CD4-positive, alpha-beta memory T cell (primary cell): Measurements from ENCODE around the gene HOXB13. TPM values are rescaled to one million over a fixed set of nuclear protein-coding genes. Genes with fewer than 3 reads are reported as not detected.

Experiments
- CTCF ChIA-PET: fragments of 350-600 bp; sonication (Branson Sonifier 250); formaldehyde crosslinking; loops from one replicate; lab custom pipeline; 2021; ENCODE audit warnings: inconsistent platforms; ENCODE audit not compliant: partially characterized antibody; lab: Charles Lee
- POLR2A ChIA-PET: fragments of 350-600 bp; sonication (Branson Sonifier 250); formaldehyde crosslinking; loops from one replicate; lab custom pipeline; 2021; ENCODE audit not compliant: partially characterized antibody; lab: Charles Lee
- DNase-seq, 5 donors: peaks; one replicate each; pipeline versions ENCODE4 v3.0.0 to v3.0.0-alpha.2; 2020 to 2022; ENCODE audit warnings: mixed read lengths in 1 of 5
- H3K27ac ChIP-seq: one replicate; pipeline ENCODE4 v1.7.0; 2013; ENCODE audit warnings: low read depth, low read length
- H3K27me3 ChIP-seq: 2 replicates; pipeline ENCODE4 v1.7.0; 2013; ENCODE audit warnings: mild to moderate bottlenecking, low read length, moderate library complexity; ENCODE audit not compliant: insufficient read depth
- H3K36me3 ChIP-seq: 2 replicates; pipeline ENCODE4 v1.7.0; 2013; ENCODE audit warnings: mild to moderate bottlenecking, low read length, moderate library complexity; ENCODE audit not compliant: insufficient read depth
- H3K4me1 ChIP-seq: 2 replicates; pipeline ENCODE4 v1.7.0; 2013; ENCODE audit warnings: mild to moderate bottlenecking, low read length, moderate library complexity; ENCODE audit not compliant: insufficient read depth
- H3K4me3 ChIP-seq, 2 donors: one replicate each; pipeline ENCODE4 v1.7.0; 2013; ENCODE audit warnings: low read length in 2 of 2, mild to moderate bottlenecking in 1 of 2
- H3K9me3 ChIP-seq, 2 donors: one replicate each; pipeline ENCODE4 v1.7.0; 2013; ENCODE audit warnings: low read length in 2 of 2, control low read depth in 1 of 2; ENCODE audit not compliant: control insufficient read depth in 1 of 2
- H3K27ac Mint-ChIP-seq, 7 donors: one replicate each; pipeline ENCODE4 v1.8.0; 2020 to 2021; ENCODE audit warnings: mixed read lengths in 7 of 7, mild to moderate bottlenecking in 6 of 7, inconsistent platforms in 3 of 7, moderate library complexity in 3 of 7
- H3K27me3 Mint-ChIP-seq, 2 donors: one replicate each; pipeline ENCODE4 v1.8.0; 2020 to 2021; ENCODE audit warnings: mixed read lengths in 2 of 2
- H3K36me3 Mint-ChIP-seq, 2 donors: one replicate each; pipeline ENCODE4 v1.8.0; 2020 to 2021; ENCODE audit warnings: mixed read lengths in 2 of 2, inconsistent platforms in 1 of 2, mild to moderate bottlenecking in 1 of 2
- H3K4me1 Mint-ChIP-seq, 4 donors: one replicate each; pipeline ENCODE4 v1.8.0; 2020 to 2021; ENCODE audit warnings: mixed read lengths in 4 of 4, mild to moderate bottlenecking in 1 of 4
- H3K4me3 Mint-ChIP-seq, 8 donors: one replicate each; pipeline ENCODE4 v1.8.0; 2020 to 2021; ENCODE audit warnings: mixed read lengths in 8 of 8, mild to moderate bottlenecking in 7 of 8, moderate library complexity in 6 of 8, inconsistent platforms in 3 of 8
- H3K9me3 Mint-ChIP-seq, 8 donors: one replicate each; pipeline ENCODE4 v1.8.0; 2020 to 2021; ENCODE audit warnings: mixed read lengths in 8 of 8, mild to moderate bottlenecking in 5 of 8, inconsistent platforms in 3 of 8, moderate library complexity in 1 of 8
- intact Hi-C: fragments of 100-400 bp; cut with micrococcal nuclease; formaldehyde crosslinking; loops from one replicate; pipeline ENCODE4 v1.15.1; 2023
- polyA plus RNA-seq, 2 donors: library from polyadenylated mRNA; unstranded; fragments of 300-500 nt; fragmentation: Illumina TruSeq; gene quantifications; one replicate each; pipeline ENCODE4 v1.2.3, GENCODE V29; 2021
- total RNA-seq, 2 experiments: library from RNA; stranded (reverse); gene quantifications; one replicate each; pipeline ENCODE4 v1.2.3, GENCODE V29; 2021

The HOXB13 gene
- total and polyA plus RNA-seq, 4 experiments from 2014 or later, result not detected

GRCh38 chr17:48738803-48739526, 10.4 kb upstream of the HOXB13 start:
- intact Hi-C loops, result no loop called here
- peak overlapping the region in 7 of 8 donors; percentile 53 to 73 (median 62) for H3K4me3 Mint-ChIP-seq
- H3K27ac Mint-ChIP-seq, result peak overlapping the region in 1 of 7 donors; percentile 40
- no peaks in the 10 kb centered on the region for H3K36me3 Mint-ChIP-seq
- H3K4me1 Mint-ChIP-seq, result peaks cover 5 to 15% (median 10%) of the 10 kb centered on the region in 4 donors
- Histone ChIP-seq H3K4me1 (peaks cover 9% of the 10 kb centered on the region), H3K36me3 (no peaks in the 10 kb centered on the region), H3K27ac (no peak overlapping the region), H3K9me3 (no peaks in the 10 kb centered on the region), H3K4me3 (no peak overlapping the region), H3K27me3 (peaks cover 64% of the 10 kb centered on the region)
- no peak for DNase-seq
- POLR2A ChIA-PET, result interaction anchor here (0.6 kb wide), 1 partner anchor 683 kb away, joined by 3 read pairs; no protein-coding TSS in a partner anchor
- H3K9me3 Mint-ChIP-seq, result peaks cover 0 to 6% (median 0%) of the 10 kb centered on the region in 8 donors
- H3K27me3 Mint-ChIP-seq, result peaks cover 70 to 82% of the 10 kb centered on the region in 2 donors
- CTCF ChIA-PET, result interaction anchor here (1.1 to 1.2 kb wide), 2 partner anchors 50 to 61 kb away, joined by 3 to 4 read pairs; no protein-coding TSS in a partner anchor

DNA sequence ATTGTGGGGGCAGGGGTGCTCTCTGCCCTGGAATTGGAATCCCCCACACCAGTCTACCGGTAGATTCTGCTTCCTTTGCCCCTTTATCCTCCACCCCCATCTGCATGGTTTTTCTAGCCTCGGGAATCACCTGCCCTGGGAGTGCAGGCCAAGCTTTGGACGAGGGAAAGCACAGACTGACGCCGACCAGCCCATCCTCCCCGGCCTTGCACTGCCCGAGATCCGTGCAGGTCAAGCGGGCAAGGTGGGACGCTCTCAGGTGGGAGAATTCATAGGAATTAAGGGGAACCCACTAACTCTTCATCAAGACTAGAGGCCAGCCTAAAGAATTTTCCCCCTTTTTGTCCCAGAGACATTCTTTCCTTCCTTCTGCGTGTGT, 9.9 kb upstream of the HOXB13 start:
- ChIA-PET POLR2A (no interaction called here), CTCF (interaction anchor here (1.2 to 1.4 kb wide), 2 partner anchors 51 to 66 kb away, joined by 4 to 6 read pairs; no protein-coding TSS in a partner anchor)
- Mint-ChIP-seq H3K27ac (peak overlapping the region in 1 of 7 donors; percentile 18), H3K4me3 (peak overlapping the region in 3 of 8 donors; percentile 18 to 35 (median 33)), H3K4me1 (peaks cover 9 to 21% (median 15%) of the 10 kb centered on the region in 4 donors), H3K27me3 (peaks cover 70 to 82% of the 10 kb centered on the region in 2 donors), H3K9me3 (peaks cover 0 to 6% (median 0%) of the 10 kb centered on the region in 8 donors), H3K36me3 (no peaks in the 10 kb centered on the region)
- no peaks in the 10 kb centered on the region for H3K36me3 ChIP-seq
- no peak overlapping the region for H3K4me3 ChIP-seq
- no peak overlapping the region for H3K27ac ChIP-seq
- DNase-seq, result no peak
- peaks cover 12% of the 10 kb centered on the region for H3K4me1 ChIP-seq
- no peaks in the 10 kb centered on the region for H3K9me3 ChIP-seq
- intact Hi-C loops, result no loop called here
- peaks cover 69% of the 10 kb centered on the region for H3K27me3 ChIP-seq

DNA sequence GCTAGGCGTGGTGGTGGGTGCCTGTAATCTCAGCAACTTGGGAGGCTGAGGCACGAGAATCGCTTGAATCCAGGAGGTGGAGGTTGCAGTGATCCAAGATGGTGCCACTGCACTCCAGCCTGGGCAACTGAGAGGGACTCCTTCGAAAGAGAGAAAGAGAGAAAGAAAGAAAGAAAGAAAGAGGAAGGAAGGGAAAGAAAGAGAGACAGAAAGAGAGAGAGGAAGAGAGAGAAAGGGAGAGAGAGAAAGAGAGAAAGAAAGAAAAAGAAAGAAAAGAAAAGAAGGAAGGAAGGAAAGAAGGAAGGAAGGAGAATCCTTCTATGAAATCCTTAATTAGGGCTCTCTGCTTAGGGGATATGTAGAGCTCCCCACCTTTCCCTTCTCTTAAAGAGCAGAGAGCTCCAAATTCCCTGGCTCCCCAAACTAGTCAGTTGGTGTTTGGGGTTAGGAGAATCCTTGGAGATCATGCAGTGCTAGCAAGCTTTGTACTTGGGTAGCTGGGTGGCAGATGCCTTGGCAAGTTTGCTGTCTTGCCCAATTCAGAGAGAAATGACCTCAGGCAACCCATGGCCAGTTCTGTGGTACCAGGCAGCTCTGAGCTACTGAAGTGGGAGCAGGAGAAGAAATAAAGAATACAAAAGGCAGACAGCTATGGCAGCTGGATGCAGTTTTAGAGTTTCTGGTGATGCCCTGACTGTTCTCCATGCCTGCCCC, 8.9 kb upstream of the HOXB13 start:
- POLR2A ChIA-PET, result interaction anchor here (0.7 kb wide), 1 partner anchor 10 kb away, joined by 3 read pairs; no protein-coding TSS in a partner anchor
- H3K4me3 ChIP-seq, result no peak overlapping the region
- H3K27ac Mint-ChIP-seq, result peak overlapping the region in 1 of 7 donors; percentile 47
- H3K36me3 ChIP-seq, result no peaks in the 10 kb centered on the region
- H3K4me3 Mint-ChIP-seq, result no peak overlapping the region
- intact Hi-C loops, result no loop called here
- no peaks in the 10 kb centered on the region for H3K36me3 Mint-ChIP-seq
- no peaks in the 10 kb centered on the region for H3K9me3 ChIP-seq
- H3K27me3 ChIP-seq, result peaks cover 71% of the 10 kb centered on the region
- H3K27me3 Mint-ChIP-seq, result peaks cover 68 to 80% of the 10 kb centered on the region in 2 donors
- no peak overlapping the region for H3K27ac ChIP-seq
- DNase-seq, result no peak
- H3K4me1 Mint-ChIP-seq, result peaks cover 10 to 30% (median 19%) of the 10 kb centered on the region in 4 donors
- H3K4me1 ChIP-seq, result peaks cover 19% of the 10 kb centered on the region
- CTCF ChIA-PET, result interaction anchor here (1.0 to 1.4 kb wide), 3 partner anchors 13 to 141 kb away, joined by 3 to 6 read pairs (median 5); no protein-coding TSS in a partner anchor
- peaks cover 0 to 7% (median 0%) of the 10 kb centered on the region in 8 donors for H3K9me3 Mint-ChIP-seq

DNA sequence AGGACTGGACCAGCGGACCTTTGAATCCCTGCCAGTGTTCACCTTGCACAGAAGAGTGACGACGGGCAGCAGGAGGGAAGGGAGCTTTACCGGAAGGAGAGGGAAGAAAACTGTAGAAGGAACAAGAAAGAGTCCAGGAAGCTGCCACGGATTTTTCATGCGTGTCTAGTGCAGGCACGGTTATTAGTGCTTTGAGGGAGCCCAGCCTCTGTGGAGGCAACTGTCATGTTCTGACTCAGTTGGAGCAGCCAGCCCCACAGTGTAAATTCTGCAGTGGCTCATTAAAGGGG, 6.5 kb upstream of the HOXB13 start:
- Mint-ChIP-seq H3K27ac (no peak overlapping the region), H3K27me3 (peaks cover 68 to 84% of the 10 kb centered on the region in 2 donors), H3K4me3 (no peak overlapping the region), H3K4me1 (peaks cover 10 to 39% (median 21%) of the 10 kb centered on the region in 4 donors), H3K9me3 (peaks cover 0 to 7% (median 0%) of the 10 kb centered on the region in 8 donors), H3K36me3 (no peaks in the 10 kb centered on the region)
- DNase-seq, result no peak
- Histone ChIP-seq H3K9me3 (no peaks in the 10 kb centered on the region), H3K4me3 (no peak overlapping the region), H3K27ac (no peak overlapping the region), H3K27me3 (peaks cover 72% of the 10 kb centered on the region), H3K4me1 (peaks cover 19% of the 10 kb centered on the region), H3K36me3 (no peaks in the 10 kb centered on the region)
- intact Hi-C loops, result loop anchor here (2.0 kb wide), 1 partner anchor 16 kb away; no protein-coding TSS in a partner anchor
- CTCF ChIA-PET, result interaction anchor here (1.1 to 1.4 kb wide), 2 partner anchors 11 to 144 kb away, joined by 3 to 4 read pairs; no protein-coding TSS in a partner anchor
- POLR2A ChIA-PET, result interaction anchor here (1.2 kb wide), 1 partner anchor 10 kb away, joined by 5 read pairs; no protein-coding TSS in a partner anchor

DNA sequence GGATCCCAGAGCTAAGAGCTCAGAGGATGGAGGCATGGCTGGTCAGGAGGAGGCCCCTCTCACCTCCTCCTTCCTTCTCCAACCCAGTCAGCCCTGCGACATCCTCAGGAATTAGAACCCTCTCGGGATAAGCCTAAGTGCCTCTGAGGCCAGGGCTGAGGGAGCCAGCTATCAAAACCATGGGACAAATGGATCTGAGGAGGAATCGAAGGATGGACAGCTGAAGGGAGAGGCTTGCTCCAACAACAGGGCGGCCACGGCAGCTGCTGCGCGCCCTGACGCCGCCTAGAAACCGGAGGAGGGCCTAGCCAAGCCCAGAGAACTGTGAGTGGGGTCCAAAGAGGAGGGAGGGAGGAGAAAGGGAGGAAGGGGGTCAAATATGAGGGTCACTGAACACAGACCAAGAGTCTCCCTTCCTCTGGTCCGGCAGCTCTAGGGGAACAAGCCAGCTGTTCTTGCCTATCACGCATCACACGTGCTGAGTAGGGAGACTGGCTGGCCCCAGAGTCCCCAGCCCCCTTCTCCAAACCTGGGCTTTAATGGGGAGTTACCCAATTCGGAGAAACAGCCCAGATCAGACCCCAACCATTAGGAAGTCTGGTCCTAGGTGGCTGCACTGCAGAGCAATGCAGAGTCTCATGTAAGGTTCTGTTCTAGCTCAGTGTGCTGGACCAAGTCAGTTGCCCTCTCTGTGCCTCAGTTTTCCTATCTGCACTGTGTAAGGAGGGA, 5.9 kb upstream of the HOXB13 start:
- intact Hi-C loops, result loop anchor here (2.0 kb wide), 1 partner anchor 16 kb away; no protein-coding TSS in a partner anchor
- Histone ChIP-seq H3K4me3 (no peak overlapping the region), H3K4me1 (peaks cover 19% of the 10 kb centered on the region), H3K27me3 (peaks cover 74% of the 10 kb centered on the region), H3K27ac (no peak overlapping the region), H3K36me3 (no peaks in the 10 kb centered on the region), H3K9me3 (no peaks in the 10 kb centered on the region)
- H3K4me1 Mint-ChIP-seq, result peaks cover 11 to 42% (median 21%) of the 10 kb centered on the region in 4 donors
- H3K9me3 Mint-ChIP-seq, result peaks cover 0 to 7% (median 0%) of the 10 kb centered on the region in 8 donors
- ChIA-PET CTCF (interaction anchor here (1.1 to 1.4 kb wide), 2 partner anchors 11 to 144 kb away, joined by 3 to 4 read pairs; no protein-coding TSS in a partner anchor), POLR2A (interaction anchor here (1.2 kb wide), 1 partner anchor 11 kb away, joined by 5 read pairs; no protein-coding TSS in a partner anchor)
- peak overlapping the region in 2 of 8 donors; percentile 10 to 20 for H3K4me3 Mint-ChIP-seq
- H3K27ac Mint-ChIP-seq, result no peak overlapping the region
- H3K27me3 Mint-ChIP-seq, result peaks cover 70 to 87% of the 10 kb centered on the region in 2 donors
- no peaks in the 10 kb centered on the region for H3K36me3 Mint-ChIP-seq
- no peak for DNase-seq

DNA sequence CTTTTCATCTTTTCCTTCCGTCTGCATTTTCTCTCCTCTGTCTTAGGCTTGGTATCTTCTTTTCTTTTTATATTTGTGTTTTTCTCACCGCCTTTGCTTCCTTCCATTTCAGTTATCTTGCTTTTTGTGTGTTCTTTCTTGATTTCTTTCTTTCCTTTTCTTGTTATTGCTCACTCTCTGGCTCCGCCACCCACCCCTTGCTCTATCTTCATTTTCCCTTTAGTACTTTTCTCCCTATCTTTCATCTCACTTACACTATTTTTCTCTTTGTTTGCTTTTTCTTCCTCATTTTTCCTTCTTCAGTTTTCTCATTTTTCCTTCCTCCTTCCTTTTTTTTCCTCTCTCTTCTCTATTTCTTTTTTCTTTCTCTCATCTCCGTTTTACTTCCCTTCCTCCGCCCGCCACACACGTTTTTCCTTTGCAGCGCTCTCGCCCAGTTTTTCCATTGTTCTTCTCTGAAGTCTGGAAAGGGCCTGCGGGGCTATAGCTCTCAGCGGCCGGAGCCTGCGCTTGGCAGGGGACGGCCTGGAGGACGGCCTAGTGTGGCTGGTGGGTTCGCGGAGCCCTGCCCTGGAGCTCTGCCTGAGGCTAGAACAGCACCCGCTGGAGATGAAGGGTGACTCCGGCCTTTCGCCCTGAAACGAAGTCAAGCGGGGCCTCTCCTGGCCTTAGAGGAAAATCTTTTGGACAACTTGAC, 5.2 kb upstream of the HOXB13 start:
- H3K4me3 ChIP-seq, result no peak overlapping the region
- H3K4me1 ChIP-seq, result peaks cover 16% of the 10 kb centered on the region
- intact Hi-C loops, result loop anchor here (2.0 kb wide), 1 partner anchor 17 kb away; no protein-coding TSS in a partner anchor
- Mint-ChIP-seq H3K36me3 (no peaks in the 10 kb centered on the region), H3K9me3 (peaks cover 0 to 6% (median 0%) of the 10 kb centered on the region in 8 donors), H3K27me3 (peaks cover 69 to 85% of the 10 kb centered on the region in 2 donors), H3K4me1 (peaks cover 8 to 41% (median 18%) of the 10 kb centered on the region in 4 donors), H3K4me3 (peak overlapping the region in 7 of 8 donors; percentile 50 to 85 (median 67)), H3K27ac (peak overlapping the region in 1 of 7 donors; percentile 64)
- ChIA-PET POLR2A (interaction anchor here (1.0 kb wide), 1 partner anchor 10 kb away, joined by 3 read pairs; no protein-coding TSS in a partner anchor), CTCF (interaction anchor here (1.1 to 1.4 kb wide), 2 partner anchors 10 to 145 kb away, joined by 3 to 4 read pairs; no protein-coding TSS in a partner anchor)
- H3K27me3 ChIP-seq, result peaks cover 74% of the 10 kb centered on the region
- H3K27ac ChIP-seq, result no peak overlapping the region
- DNase-seq, result no peak
- H3K36me3 ChIP-seq, result no peaks in the 10 kb centered on the region
- no peaks in the 10 kb centered on the region for H3K9me3 ChIP-seq
